GM18519 (cell line): ENCODE measurements around the gene ECM1.

Experiments used
- ATAC-seq: cut with Tn5 transposase; IDR thresholded peaks from one replicate; pipeline ENCODE4 v1.9.1; 2021; ENCODE audit warnings: mild to moderate bottlenecking, moderate library complexity; ENCODE audit not compliant: unreplicated experiment, low FRiP score

Gene ECM1

GRCh38 chr1:150557065-150557600 lies 49.2 kb downstream of the ECM1 start:
- no peak for ATAC-seq

DNA sequence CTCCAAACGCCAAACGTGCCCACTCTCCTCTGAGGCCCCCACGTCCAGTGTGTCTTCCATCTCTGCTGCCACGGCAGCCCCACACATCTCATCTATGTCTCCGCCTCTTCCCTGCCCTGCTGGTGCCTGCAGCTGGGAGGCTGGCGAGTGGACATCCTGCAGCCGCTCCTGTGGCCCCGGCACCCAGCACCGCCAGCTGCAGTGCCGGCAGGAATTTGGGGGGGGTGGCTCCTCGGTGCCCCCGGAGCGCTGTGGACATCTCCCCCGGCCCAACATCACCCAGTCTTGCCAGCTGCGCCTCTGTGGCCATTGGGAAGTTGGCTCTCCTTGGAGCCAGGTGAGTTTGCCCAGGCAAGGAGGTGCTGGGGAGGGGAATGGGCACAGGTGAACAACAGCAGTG lies 49.9 kb downstream of the ECM1 start:
- no peak for ATAC-seq

- no peak for ATAC-seq
Observed at GRCh38 chr1:150558303-150558704, 50.4 kb downstream of the ECM1 start.

DNA sequence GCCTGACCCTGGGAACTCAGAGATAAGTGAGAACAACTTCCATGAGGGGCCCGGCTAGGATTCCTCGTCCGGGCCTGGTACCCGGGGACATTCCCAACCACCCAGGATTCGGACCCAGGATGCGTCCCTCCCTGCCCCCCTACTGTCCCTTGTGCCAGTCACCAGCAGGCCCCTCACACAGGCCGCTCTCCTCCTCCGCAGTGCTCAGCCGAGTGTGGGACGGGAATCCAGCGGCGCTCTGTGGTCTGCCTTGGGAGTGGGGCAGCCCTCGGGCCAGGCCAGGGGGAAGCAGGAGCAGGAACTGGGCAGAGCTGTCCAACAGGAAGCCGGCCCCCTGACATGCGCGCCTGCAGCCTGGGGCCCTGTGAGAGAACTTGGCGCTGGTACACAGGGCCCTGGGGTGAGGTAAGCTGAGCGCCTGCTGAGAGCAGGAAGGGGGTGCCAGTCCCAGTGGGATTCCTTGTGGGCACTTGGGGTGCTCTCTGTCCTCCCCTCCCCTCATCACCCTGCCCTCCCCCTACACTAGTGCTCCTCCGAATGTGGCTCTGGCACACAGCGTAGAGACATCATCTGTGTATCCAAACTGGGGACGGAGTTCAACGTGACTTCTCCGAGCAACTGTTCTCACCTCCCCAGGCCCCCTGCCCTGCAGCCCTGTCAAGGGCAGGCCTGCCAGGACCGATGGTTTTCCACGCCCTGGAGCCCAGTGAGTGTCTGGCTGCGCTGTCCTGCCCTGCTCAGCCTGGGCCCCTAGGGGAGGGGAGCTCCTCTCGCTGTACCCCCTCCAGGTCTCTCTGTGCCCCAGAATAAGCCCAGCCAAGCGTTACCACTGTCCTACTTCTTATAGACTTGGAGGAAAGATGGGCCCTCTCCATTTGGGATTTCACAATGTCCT lies 51.1 kb downstream of the ECM1 start:
- no peak for ATAC-seq

DNA sequence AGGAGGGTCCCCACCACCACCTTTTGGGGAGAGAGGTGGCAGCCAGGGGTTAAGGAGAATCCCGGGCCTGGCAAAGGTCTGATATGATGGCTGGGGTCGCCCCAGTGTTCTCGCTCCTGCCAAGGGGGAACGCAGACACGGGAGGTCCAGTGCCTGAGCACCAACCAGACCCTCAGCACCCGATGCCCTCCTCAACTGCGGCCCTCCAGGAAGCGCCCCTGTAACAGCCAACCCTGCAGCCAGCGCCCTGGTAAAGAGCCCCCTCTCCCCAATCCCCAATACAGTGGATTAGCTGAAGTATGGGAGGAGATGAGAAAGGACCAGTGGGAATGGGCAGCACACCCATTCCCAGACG lies 51.7 kb downstream of the ECM1 start:
- no peak for ATAC-seq

DNA sequence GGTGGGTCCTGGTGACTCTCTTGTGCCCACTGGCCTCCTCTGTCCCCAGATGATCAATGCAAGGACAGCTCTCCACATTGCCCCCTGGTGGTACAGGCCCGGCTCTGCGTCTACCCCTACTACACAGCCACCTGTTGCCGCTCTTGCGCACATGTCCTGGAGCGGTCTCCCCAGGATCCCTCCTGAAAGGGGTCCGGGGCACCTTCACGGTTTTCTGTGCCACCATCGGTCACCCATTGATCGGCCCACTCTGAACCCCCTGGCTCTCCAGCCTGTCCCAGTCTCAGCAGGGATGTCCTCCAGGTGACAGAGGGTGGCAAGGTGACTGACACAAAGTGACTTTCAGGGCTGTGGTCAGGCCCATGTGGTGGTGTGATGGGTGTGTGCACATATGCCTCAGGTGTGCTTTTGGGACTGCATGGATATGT lies 52.1 kb downstream of the ECM1 start:
- no peak for ATAC-seq

DNA sequence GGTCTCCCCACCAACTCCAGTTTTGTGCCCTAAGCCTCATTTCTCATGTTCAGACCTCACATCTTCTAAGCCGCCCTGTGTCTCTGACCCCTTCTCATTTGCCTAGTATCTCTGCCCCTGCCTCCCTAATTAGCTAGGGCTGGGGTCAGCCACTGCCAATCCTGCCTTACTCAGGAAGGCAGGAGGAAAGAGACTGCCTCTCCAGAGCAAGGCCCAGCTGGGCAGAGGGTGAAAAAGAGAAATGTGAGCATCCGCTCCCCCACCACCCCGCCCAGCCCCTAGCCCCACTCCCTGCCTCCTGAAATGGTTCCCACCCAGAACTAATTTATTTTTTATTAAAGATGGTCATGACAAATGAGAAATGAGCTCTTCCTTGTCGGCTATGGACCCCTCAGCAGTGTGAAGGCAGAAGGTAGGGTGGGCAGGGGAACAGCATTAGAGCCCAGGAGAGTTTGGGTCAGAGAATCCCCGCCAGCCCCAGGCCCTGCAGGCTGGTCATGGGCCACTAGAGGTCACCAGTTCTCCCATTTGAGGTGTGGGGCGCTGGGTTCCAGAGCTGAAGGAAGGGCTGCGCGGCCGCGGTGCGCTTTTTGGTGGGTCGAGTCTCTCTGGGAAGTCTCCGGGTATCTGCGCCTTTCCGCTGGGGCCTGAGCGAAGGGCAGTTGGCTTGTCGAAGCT lies 52.8 kb downstream of the ECM1 start:
- no peak for ATAC-seq

DNA sequence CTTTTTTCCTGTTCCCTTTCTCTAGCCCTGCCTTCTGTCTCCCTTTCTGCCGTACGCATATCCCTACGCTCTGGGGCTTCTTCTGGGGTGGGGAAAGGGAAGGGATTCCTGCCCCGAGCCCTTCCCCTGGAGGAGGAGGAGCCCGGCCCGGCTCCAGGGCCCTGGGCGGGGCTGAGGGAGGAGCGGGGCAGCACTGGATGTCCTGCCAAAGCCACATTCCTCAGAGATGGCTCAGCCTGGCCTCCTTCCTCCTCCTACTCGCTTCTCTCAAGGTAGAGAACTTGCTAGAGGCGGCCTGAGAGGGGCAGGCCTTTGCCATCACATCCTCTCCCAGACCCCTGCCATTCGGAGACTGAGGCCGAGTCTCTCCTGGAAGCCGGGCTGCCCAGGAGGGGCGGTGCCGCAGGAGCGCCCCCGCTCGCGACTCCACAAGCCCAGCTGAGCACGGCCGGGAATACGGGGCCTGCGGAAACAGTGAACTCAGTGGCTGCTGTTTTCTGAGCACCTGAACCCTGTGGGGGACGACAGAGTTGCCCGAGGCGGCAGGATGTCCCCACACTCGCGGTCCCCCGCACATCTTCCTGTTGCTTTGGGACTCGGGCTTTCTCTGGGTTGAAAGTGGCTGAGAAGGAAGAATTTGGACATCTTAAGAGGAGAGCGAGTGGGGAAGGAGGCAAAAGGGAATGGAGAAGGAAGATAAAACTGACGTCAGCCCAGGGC lies 53.5 kb downstream of the ECM1 start:
- ATAC-seq, result no peak

- ATAC-seq, result no peak
Observed at GRCh38 chr1:150561974-150562445, 54.1 kb downstream of the ECM1 start.

DNA sequence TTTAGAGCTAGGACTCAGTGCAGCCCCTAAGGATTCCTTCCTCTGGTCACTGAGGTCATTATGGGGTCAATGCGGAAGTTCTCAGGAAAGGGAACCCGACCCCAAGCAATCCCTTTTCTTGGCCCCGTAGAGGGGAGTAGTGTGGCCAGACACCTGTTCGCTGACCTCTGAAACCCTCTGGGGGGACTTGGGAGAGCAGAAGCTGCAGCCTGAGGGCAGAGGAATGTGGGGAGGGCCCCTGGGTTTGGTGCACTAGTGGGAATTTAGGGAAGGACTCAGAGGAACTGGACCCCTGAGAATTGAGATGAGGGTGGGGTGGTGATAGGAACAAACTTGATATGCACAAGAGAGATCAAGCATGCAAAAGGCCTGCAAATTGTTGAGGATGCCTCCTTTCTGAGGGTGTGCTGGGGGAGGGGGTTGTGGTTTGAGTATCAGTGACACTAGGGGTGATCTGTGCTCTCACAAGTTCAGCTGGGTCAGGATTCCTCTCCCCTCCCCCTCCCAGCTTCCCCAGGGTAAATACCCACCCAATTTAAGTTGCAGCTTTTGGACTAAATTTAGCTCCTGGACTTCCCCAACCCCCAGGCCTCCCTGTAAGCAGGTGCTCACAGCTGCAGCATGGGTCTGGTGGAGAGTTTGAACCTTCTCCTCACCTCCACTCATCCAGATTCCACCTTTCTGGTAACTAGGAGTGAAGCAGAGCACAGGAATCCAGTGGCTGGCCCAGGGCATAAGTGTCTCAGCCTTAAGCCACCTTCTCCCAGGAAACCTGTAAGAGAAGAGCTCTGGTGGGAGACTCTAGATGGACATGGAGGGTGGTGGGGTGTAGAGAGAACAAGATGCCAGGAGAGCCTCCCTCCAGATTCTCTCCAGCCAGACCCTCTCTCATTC lies 54.8 kb downstream of the ECM1 start:
- no peak for ATAC-seq
